ENCODE measurements around the gene PHLDA3.
A peak's percentile ranks its signal among the peaks of the same experiment; 100 is the strongest.
"Not testable (repeated sequence)": the region's sequence is repeated elsewhere in the genome, so short reads cannot be mapped to it uniquely, and the experiment has no call there.

Gene PHLDA3

GRCh38 chr1:201485184-201485774, 16.3 kb upstream of the PHLDA3 start:
- Mint-ChIP-seq H3K9me3 (no peaks in the 10 kb centered on the region), H3K4me1 (peaks cover 9% of the 10 kb centered on the region), H3K36me3 (peaks cover 6% of the 10 kb centered on the region), H3K27me3 (no peaks in the 10 kb centered on the region), H3K4me3 (no peak overlapping the region), H3K27ac (no peak overlapping the region)
- ATAC-seq (ENCODE audit: low read depth) (no peak), DNase-seq (ENCODE audit: low spot score in 2 of 2) (no peak)

GRCh38 chr1:201483373-201483949, 14.5 kb upstream of the PHLDA3 start:
- Mint-ChIP-seq H3K27me3 (no peaks in the 10 kb centered on the region), H3K4me1 (peaks cover 12% of the 10 kb centered on the region), H3K36me3 (peaks cover 3% of the 10 kb centered on the region), H3K9me3 (no peaks in the 10 kb centered on the region), H3K4me3 (no peak overlapping the region), H3K27ac (peak overlapping the region; percentile 19)
- ATAC-seq (ENCODE audit: low read depth) (no peak), DNase-seq (ENCODE audit: low spot score in 2 of 2) (no peak)

- Mint-ChIP-seq H3K36me3 (peaks cover 1% of the 10 kb centered on the region), H3K27ac (no peak overlapping the region), H3K27me3 (no peaks in the 10 kb centered on the region), H3K9me3 (no peaks in the 10 kb centered on the region), H3K4me1 (peaks cover 12% of the 10 kb centered on the region), H3K4me3 (no peak overlapping the region)
- no peak for DNase-seq (ENCODE audit: low spot score in 2 of 2)
- ATAC-seq (ENCODE audit: low read depth): no peak
These were observed 13.8 kb upstream of the PHLDA3 start for GRCh38 chr1:201482755-201483154.

GRCh38 chr1:201481761-201482493, 12.9 kb upstream of the PHLDA3 start:
- no peaks in the 10 kb centered on the region for H3K9me3 Mint-ChIP-seq
- peak overlapping the region; percentile 88 for H3K4me3 Mint-ChIP-seq
- peaks cover 12% of the 10 kb centered on the region for H3K4me1 Mint-ChIP-seq
- DNase-seq (ENCODE audit: low spot score in 2 of 2) (peak; percentile 77 to 80), ATAC-seq (ENCODE audit: low read depth) (peak; percentile 78)
- H3K27ac Mint-ChIP-seq: no peak overlapping the region
- H3K36me3 Mint-ChIP-seq: no peaks in the 10 kb centered on the region
- H3K27me3 Mint-ChIP-seq: peaks cover 3% of the 10 kb centered on the region

- Mint-ChIP-seq H3K9me3 (no peaks in the 10 kb centered on the region), H3K27ac (peak overlapping the region; percentile 41), H3K4me1 (peaks cover 12% of the 10 kb centered on the region), H3K4me3 (peak overlapping the region; percentile 88), H3K36me3 (no peaks in the 10 kb centered on the region), H3K27me3 (peaks cover 6% of the 10 kb centered on the region)
- DNase-seq (ENCODE audit: low spot score in 2 of 2) (no peak), ATAC-seq (ENCODE audit: low read depth) (no peak)
These were observed 12.0 kb upstream of the PHLDA3 start for GRCh38 chr1:201481004-201481380.

GRCh38 chr1:201480231-201481003, 11.4 kb upstream of the PHLDA3 start:
- Mint-ChIP-seq H3K36me3 (no peaks in the 10 kb centered on the region), H3K27me3 (peaks cover 6% of the 10 kb centered on the region), H3K9me3 (no peaks in the 10 kb centered on the region), H3K4me1 (peaks cover 12% of the 10 kb centered on the region), H3K27ac (peak overlapping the region; percentile 24), H3K4me3 (peak overlapping the region; percentile 88)
- ATAC-seq (ENCODE audit: low read depth) (peak; percentile 69), DNase-seq (ENCODE audit: low spot score in 2 of 2) (peak; percentile 61 to 65)

- ATAC-seq (ENCODE audit: low read depth) (no peak), DNase-seq (ENCODE audit: low spot score in 2 of 2) (no peak)
- Mint-ChIP-seq H3K9me3 (no peaks in the 10 kb centered on the region), H3K36me3 (no peaks in the 10 kb centered on the region), H3K27me3 (peaks cover 6% of the 10 kb centered on the region), H3K27ac (no peak overlapping the region), H3K4me1 (peaks cover 12% of the 10 kb centered on the region), H3K4me3 (no peak overlapping the region)
These were observed 10.3 kb upstream of the PHLDA3 start for GRCh38 chr1:201479201-201479730.

- H3K4me1 Mint-ChIP-seq: peaks cover 12% of the 10 kb centered on the region
- H3K9me3 Mint-ChIP-seq; ATAC-seq (ENCODE audit: low read depth); H3K27me3 Mint-ChIP-seq; H3K4me3 Mint-ChIP-seq; H3K36me3 Mint-ChIP-seq; DNase-seq (ENCODE audit: low spot score in 2 of 2); H3K27ac Mint-ChIP-seq: not testable (repeated sequence)
These were observed 9.7 kb upstream of the PHLDA3 start for GRCh38 chr1:201478666-201479065.

- H3K27me3 Mint-ChIP-seq: peaks cover 14% of the 10 kb centered on the region
- no peaks in the 10 kb centered on the region for H3K36me3 Mint-ChIP-seq
- H3K9me3 Mint-ChIP-seq: no peaks in the 10 kb centered on the region
- ATAC-seq (ENCODE audit: low read depth): no peak
- peaks cover 8% of the 10 kb centered on the region for H3K4me1 Mint-ChIP-seq
- H3K4me3 Mint-ChIP-seq: no peak overlapping the region
- DNase-seq (ENCODE audit: low spot score in 2 of 2): no peak
- no peak overlapping the region for H3K27ac Mint-ChIP-seq
These were observed 7.8 kb upstream of the PHLDA3 start for GRCh38 chr1:201476670-201477344.

- H3K27ac Mint-ChIP-seq: no peak overlapping the region
- DNase-seq (ENCODE audit: low spot score in 2 of 2) (no peak), ATAC-seq (ENCODE audit: low read depth) (no peak)
- H3K4me1 Mint-ChIP-seq: peaks cover 5% of the 10 kb centered on the region
- H3K4me3 Mint-ChIP-seq: no peak overlapping the region
- no peaks in the 10 kb centered on the region for H3K9me3 Mint-ChIP-seq
- peaks cover 21% of the 10 kb centered on the region for H3K27me3 Mint-ChIP-seq
- no peaks in the 10 kb centered on the region for H3K36me3 Mint-ChIP-seq
These were observed 7.1 kb upstream of the PHLDA3 start for GRCh38 chr1:201475915-201476669.

GRCh38 chr1:201475130-201475529, 6.1 kb upstream of the PHLDA3 start:
- Mint-ChIP-seq H3K36me3 (no peaks in the 10 kb centered on the region), H3K4me1 (peaks cover 1% of the 10 kb centered on the region), H3K27ac (no peak overlapping the region), H3K27me3 (peaks cover 25% of the 10 kb centered on the region), H3K9me3 (no peaks in the 10 kb centered on the region), H3K4me3 (no peak overlapping the region)
- no peak for ATAC-seq (ENCODE audit: low read depth)
- DNase-seq (ENCODE audit: low spot score in 2 of 2): no peak

GRCh38 chr1:201473296-201473695, 4.3 kb upstream of the PHLDA3 start:
- no peaks in the 10 kb centered on the region for H3K4me1 Mint-ChIP-seq
- H3K36me3 Mint-ChIP-seq: no peaks in the 10 kb centered on the region
- no peak overlapping the region for H3K4me3 Mint-ChIP-seq
- peaks cover 32% of the 10 kb centered on the region for H3K27me3 Mint-ChIP-seq
- DNase-seq (ENCODE audit: low spot score in 2 of 2): no peak
- no peak for ATAC-seq (ENCODE audit: low read depth)
- no peak overlapping the region for H3K27ac Mint-ChIP-seq
- H3K9me3 Mint-ChIP-seq: no peaks in the 10 kb centered on the region

GRCh38 chr1:201472321-201472720, 3.3 kb upstream of the PHLDA3 start:
- ATAC-seq (ENCODE audit: low read depth); H3K36me3 Mint-ChIP-seq; H3K27ac Mint-ChIP-seq; H3K4me3 Mint-ChIP-seq; H3K9me3 Mint-ChIP-seq; H3K4me1 Mint-ChIP-seq; DNase-seq (ENCODE audit: low spot score in 2 of 2): not testable (repeated sequence)
- H3K27me3 Mint-ChIP-seq: peaks cover 38% of the 10 kb centered on the region
